ENCODE results near the gene SPEF2.
"Not testable (repeated sequence)": the region's sequence is repeated elsewhere in the genome, so short reads cannot be mapped to it uniquely, and the experiment has no call there.

SPEF2 gene

DNA sequence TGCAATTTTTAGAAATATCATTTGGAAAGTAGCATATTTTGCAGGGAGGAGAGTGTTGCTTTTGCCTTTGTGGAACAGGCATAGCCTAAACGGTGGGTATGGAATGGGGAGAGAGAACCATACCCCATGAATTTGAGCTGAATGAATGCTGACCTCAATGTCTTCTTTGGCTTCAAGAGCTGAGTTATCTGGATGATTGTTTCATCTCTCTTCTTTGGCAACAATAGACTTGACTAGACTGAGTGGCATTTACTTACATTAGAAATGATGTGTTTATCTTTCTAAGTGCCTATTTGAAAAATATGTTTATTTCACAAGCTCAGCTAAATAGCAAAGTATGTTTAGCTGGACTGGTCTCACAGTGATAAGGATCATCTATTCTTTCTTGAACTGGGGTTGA is 42.8 kb downstream of the SPEF2 start:
- DNase-seq, result no peak

- no peak for DNase-seq
These were observed 46.9 kb downstream of the SPEF2 start for GRCh38 chr5:35664584-35664983.

DNA sequence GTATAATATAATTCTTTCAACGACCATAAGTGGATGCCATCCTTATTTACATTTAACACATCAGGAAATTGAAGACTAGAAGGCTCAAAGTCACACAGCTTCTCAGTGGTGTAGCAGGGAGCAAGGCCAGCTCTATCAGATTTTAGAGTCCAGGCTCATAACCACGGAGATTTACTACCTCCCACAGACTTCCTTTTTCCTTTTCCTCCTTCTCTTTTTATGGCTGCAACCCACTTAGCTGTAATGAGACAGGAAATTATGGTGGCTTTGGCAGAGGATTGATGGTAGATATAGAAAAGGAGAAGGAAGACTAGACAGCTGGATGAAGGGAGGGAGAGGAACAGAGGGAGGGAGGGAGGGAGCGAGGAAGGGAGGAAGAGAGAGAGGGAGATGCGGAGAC is 47.4 kb downstream of the SPEF2 start:
- DNase-seq, result no peak

DNA sequence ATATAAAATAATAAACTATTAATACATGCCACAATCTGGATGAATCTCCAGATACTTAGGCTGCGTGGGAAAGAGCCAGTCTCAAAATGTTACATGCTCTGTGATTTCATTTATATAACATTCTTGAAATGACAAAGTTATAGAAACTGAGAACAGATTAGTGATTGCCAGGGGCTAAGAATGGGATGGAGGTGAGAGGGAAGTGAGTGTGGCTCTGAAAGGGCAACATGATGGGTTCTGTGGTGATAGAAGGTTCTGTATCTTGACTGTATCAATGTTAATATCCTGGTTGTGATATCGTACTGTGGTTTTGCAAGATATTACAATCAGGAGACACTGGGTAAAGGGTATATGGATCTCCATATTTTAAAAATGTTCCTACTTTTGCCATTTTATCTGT is 50.7 kb downstream of the SPEF2 start:
- DNase-seq, result no peak

- no peak for DNase-seq
These were observed 51.1 kb downstream of the SPEF2 start for GRCh38 chr5:35668794-35669193.

GRCh38 chr5:35671541-35672295 is 54.1 kb downstream of the SPEF2 start:
- no peak for DNase-seq

DNA sequence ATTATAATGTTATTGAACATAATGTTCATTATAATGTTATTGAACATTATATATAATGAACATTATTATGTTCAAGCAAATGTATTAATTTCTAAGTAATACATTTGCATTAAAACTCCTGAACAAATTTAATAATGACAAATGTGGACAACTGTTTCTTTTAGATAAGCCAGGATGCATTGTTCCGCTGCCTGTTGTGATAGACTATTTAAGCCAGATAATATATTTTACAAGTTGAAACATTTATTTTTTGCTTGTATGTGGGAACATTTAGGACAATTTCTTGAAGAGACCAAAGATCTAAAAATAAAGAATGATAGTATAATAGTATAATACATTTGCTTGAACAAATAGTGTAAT is 54.6 kb downstream of the SPEF2 start:
- not testable (repeated sequence) for DNase-seq

DNA sequence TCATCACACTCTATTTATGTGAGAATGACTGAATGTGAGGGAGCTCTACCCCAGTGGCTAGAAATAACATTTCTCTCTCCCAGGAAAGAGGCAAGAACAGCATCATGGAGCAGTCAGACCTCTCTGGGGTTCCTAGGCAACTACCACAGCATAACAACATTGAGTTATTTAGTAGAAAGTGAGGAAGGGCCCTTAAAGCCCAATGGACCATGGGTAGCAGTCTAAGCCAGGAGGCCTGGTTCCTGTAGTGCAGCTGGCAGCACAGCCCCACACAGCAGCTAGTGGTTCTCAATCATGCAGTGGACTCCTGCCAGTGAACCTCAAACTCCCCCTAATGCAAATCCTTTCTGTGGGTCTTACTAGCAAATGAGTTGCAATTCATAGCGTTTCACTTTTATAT is 55.3 kb downstream of the SPEF2 start:
- DNase-seq, result no peak

DNA sequence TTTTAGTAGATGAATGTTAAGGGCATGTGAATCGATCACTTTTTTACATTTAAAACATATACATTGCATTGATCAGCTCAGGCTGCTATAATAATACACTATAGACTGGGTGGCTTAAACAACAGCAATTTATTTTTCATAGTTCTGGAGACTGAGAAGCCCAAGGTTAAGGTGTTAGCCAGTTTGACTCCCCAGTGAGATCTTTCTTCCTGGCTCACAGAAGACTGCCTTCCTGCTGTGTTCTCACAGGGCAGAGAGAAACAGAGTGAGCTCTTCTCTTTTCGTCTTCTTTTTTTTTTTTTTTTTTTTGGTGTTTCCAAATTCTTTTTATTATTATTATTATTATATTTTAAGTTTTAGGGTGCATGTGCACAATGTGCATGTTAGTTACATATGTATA is 56.4 kb downstream of the SPEF2 start:
- DNase-seq, result no peak

- no peak for DNase-seq
These were observed 57.7 kb downstream of the SPEF2 start for GRCh38 chr5:35675392-35675791.

GRCh38 chr5:35677878-35678277 is 60.2 kb downstream of the SPEF2 start:
- DNase-seq, result no peak

DNA sequence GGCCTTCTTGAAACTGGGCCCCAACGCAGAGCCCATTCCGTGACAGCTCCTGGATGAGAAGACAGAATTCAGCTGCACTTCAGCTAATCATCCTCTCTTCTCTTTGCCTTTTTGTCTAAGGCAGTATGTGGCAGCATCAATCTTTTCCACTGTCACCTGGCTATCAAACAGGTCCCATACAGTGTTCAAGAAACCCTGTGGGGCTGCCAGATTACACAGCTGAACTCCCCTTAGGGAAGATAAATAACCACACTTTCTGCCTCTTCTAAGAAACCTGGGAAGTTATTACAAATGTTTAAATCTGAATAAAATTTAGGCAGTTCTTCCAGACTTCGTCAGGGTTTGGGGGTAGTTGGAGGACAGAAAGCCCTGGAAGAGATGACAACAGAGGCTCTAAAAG is 61.0 kb downstream of the SPEF2 start:
- no peak for DNase-seq

DNA sequence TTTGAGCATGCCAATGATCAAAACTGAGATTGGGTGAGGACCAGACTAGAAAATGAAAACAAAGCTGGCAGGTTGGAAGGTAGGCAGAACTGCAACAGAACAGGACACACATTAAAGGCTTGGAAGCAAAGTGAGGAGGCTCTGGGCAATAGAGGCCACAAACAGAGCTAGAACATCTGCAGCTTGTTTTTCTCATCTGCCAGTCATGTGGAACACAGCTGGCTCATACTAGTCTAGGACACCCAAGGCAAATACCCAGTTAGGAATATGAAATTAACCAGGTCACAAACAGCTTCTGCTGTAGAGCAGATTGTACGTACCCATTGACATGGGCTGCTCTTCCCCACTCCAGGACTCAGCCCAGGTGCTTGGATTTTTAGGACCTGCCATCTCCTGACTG is 61.7 kb downstream of the SPEF2 start:
- DNase-seq, result no peak

- no peak for DNase-seq
These were observed 64.2 kb downstream of the SPEF2 start for GRCh38 chr5:35681911-35682310.

- DNase-seq, result no peak
These were observed 65.8 kb downstream of the SPEF2 start for GRCh38 chr5:35683466-35683865.

GRCh38 chr5:35685161-35685560 is 67.5 kb downstream of the SPEF2 start:
- no peak for DNase-seq

DNA sequence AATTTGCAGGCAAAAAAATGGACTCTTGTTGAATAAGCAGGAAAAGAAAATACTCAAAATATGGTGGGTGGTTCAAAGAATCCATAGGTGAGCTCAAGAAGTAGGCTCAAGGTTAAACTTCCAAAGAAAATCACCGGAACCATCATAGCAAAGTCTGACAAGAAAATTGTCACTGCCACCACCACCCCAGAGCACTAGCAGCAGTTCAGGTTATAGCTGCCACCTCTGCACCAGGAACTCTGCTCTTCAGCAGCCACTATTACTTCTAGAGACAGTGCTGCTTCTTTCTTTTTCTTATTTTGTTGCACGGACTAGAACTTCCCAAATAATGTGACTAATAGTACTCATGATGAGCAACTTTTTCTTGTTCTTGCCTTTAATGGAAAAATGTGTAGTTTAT is 70.3 kb downstream of the SPEF2 start:
- DNase-seq, result no peak

DNA sequence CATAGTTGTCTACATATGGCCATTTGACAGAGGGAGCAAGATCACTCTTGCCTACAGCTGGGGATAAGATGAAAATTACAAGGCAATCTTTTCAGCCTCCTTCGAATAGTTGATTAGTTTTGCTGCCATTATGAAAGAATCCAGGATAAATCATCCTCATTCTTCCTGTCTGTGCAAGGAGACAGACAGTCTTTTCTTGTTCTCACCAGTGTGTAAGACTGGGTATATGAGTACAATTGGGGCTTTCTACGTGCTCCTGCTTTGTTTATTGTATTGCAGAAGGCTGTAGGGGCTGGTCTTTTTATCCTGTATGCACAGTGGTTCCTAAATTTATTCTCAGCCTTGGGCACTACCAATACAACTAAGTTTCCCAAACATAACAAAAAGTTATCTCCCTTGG is 76.8 kb downstream of the SPEF2 start:
- DNase-seq, result no peak

GRCh38 chr5:35698047-35698808 is 80.6 kb downstream of the SPEF2 start:
- no peak for DNase-seq

DNA sequence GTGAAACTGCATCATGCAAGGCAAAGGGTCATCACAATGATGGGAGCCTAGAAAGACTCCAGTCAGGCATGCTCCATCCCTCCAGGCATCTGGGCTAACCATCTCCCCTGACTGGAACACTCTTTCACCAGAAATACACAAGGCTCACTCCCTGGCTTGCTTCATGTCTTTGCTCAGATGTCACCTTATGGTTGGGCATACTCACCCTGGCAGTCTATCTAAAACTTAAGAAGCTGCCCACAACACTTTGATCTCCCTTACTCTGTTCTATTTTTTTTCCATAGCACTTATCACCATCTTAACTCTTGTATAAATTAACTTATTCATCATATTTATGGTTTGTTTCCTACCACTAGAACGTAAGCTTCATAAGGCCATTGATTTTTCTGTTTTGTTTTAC is 90.0 kb downstream of the SPEF2 start:
- DNase-seq, result no peak

DNA sequence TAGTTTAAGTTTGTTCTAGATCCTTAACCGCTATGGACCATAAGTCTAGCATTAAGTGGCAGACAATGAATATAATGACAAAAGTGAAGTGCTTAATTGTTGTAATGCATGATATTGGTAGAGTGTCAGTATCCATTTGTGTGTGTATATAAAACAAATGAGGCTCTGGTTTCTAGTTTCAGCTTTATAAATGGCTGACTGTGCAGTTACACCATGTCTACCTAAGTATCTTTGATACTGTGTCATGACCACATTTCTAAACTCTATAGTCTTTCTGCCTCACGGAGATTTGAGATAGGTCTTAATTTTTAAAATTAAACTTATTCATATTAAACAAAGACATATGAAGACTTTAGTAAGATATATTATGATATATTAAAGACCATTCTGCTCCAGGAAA is 92.0 kb downstream of the SPEF2 start:
- no peak for DNase-seq

DNA sequence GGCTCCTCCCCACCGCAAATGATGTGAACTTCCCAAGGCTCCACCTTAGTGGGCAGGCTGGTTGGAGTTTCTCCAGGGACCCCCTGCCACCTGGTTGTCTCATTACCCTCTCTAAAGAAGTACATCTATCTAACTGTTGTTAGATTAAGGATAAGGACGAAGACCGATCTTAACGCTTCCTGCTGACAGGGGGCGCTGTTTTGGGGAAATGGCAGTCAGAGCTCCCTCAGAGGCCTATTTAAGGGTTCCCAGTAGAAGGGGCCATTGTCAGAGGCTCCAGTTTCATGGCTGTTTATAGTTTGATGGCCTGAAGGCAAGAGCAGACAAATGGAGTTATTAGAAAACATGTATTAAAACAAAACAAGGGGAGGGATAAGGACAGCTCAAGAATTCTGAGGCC is 100.1 kb downstream of the SPEF2 start:
- no peak for DNase-seq

DNA sequence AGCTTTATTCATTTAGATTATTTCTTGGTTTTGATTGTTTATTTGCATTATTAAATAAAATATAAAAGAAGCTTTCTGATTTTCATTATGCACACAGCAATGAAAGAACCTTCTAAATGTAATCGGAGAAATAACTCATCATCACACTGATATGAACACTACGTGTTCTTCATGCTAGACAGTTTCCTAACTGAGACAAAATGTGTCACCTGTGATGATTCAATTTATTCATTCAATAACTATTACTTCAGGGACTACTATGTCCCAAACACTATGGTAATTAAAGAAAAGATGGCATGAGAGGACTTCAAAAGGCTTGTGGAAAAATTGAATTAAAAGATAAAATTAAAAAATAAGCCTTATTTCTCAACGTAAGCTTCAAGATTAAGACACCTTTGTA is 118.1 kb downstream of the SPEF2 start:
- no peak for DNase-seq

GRCh38 chr5:35736280-35736679 is 118.6 kb downstream of the SPEF2 start:
- no peak for DNase-seq

Measured in activated CD4-positive, alpha-beta T cell treated with anti-CD3 and anti-CD28 coated beads, Interleukin-2, amount 50 U/mL, for 4 hours (primary cell).